NCI-H524 (cell line): ENCODE results near the gene NEGR1.
A peak's percentile ranks its signal among the peaks of the same experiment; 100 is the strongest.

ENCODE experiments used
- DNase-seq, 2 experiments: peaks; one replicate each; lab custom pipeline; 2025; lab: John Stamatoyannopoulos, UW

NEGR1 gene

GRCh38 chr1:72023063-72023930, 259.0 kb downstream of the NEGR1 start:
- peak in 1 of 2 experiments; percentile 14 for DNase-seq

- DNase-seq = no peak
Measured at GRCh38 chr1:72018562-72018961, 263.8 kb downstream of the NEGR1 start.

- no peak for DNase-seq
Measured at GRCh38 chr1:72015006-72015405, 267.3 kb downstream of the NEGR1 start.

GRCh38 chr1:72013161-72013560, 269.2 kb downstream of the NEGR1 start:
- DNase-seq = no peak

- DNase-seq = no peak
Measured at GRCh38 chr1:72011721-72012120, 270.6 kb downstream of the NEGR1 start.

DNA sequence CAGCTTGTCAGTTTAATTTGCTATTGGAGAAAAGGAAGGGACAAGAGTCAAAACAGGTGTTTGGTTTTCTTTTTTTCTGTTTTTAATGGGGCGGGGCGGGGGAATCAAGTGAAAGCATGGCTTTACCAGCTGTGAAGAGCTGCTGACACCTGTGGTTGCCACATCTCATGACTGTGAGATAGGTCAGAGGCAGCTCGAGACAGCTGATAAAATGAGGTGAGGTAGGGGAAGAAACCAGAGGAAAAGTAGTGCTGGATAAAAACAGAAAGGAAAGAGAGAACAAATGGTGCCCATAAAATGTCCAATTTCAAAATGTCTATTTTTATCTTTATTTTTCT, 272.3 kb downstream of the NEGR1 start:
- DNase-seq = peak; percentile 7 to 15

GRCh38 chr1:72009173-72010093, 272.9 kb downstream of the NEGR1 start:
- DNase-seq = peak; percentile 12 to 73

- no peak for DNase-seq
Measured at GRCh38 chr1:72007312-72007711, 275.0 kb downstream of the NEGR1 start.

GRCh38 chr1:72006092-72006491, 276.2 kb downstream of the NEGR1 start:
- no peak for DNase-seq

GRCh38 chr1:72003092-72003491, 279.2 kb downstream of the NEGR1 start:
- no peak for DNase-seq

DNA sequence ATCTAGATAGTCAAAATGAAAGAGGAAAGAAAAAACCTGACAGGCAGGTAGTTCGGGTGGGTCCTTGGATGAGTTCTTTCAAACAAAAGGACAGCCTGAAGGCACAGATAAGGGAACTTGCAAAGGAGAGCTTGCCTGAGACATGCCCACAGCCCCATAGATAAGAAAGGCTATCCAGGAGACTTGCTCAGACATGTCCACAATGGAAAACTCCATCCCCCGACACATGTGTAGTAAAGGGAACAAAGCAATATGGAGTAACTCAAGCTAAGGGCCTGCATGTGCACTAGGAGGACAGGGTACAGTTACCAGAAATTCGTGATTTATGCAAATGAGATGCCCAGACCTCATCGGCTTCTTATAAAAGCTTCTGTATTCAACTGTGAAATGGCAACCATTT, 281.5 kb downstream of the NEGR1 start:
- DNase-seq = no peak

GRCh38 chr1:71994646-71995045, 287.7 kb downstream of the NEGR1 start:
- no peak for DNase-seq

DNA sequence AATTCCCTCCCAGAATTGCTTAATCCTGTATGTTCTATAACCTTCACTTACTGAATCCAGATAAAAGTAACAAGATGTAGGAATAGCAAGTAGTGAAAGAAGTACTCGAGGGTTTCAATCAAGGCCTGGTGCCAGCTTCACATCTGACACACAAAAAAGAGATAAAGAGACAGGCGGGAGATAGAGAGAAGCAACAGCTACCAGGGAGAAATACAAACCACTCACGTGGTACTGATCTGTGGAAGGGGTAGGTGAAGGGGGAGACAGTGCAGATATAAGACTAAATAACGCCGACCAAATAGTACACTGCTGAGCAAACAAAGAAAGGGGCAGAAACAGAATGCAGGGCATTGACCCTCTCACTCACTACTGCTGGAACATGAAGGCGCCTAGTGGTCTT, 295.2 kb downstream of the NEGR1 start:
- DNase-seq = no peak

GRCh38 chr1:71986160-71986559, 296.2 kb downstream of the NEGR1 start:
- DNase-seq = no peak

- no peak for DNase-seq
Measured at GRCh38 chr1:71980556-71980955, 301.8 kb downstream of the NEGR1 start.

DNA sequence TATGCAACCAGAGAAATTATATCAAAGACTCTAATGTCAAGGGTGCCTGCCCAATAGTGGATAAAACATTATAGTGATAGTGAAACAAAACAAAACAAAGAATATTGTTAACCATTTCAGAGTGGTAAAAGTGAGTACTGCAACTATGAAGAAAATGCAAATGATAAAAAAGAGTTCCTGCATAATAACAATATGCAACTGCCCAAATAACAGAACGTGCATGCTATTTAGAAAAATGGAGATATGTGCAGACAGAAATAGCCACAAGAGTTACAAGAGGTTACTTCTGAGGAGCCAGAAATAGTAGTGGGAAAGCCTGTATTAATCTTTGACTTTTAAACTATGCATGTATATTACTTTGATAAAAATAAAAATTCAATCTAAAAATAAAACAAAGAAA, 302.5 kb downstream of the NEGR1 start:
- DNase-seq = no peak

DNA sequence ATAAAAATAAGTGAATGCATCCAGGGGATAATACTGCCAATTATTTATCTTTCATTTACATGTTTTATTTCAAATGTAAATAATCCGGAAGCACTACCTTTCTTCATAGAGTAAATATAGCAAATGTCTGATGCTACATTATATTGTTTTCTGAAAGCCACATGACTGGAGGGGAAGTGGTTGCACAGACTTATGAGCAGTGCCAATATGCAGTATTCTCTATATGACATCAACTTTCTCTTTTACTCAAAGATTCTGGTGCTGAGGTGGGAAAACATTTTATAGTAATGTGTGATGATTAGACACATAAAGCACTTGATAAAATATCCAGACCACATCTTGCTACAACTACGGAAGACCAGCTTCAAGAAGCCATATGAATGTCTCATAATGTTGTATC, 314.7 kb downstream of the NEGR1 start:
- DNase-seq = no peak

DNA sequence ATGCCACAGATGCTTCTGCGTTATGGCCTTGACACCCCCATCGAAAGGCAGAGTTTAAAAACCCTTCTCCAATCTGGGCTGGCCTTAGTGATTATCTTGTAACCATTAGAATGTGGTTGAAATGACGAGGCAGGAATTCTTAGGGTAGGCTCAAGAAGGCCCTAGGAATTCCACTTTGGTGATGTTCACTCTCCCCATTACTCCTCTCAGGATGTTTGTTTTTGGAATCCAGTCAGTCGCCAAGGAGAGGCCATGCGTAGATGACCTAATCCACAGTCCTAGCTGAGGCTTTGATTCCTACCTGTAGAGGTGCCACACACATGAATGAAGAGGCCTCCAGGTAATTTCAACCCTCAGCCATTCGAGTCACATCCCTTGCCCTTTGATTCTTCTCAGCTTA, 318.2 kb downstream of the NEGR1 start:
- DNase-seq = no peak

- DNase-seq = no peak
Measured at GRCh38 chr1:71956613-71957285, 325.6 kb downstream of the NEGR1 start.

DNA sequence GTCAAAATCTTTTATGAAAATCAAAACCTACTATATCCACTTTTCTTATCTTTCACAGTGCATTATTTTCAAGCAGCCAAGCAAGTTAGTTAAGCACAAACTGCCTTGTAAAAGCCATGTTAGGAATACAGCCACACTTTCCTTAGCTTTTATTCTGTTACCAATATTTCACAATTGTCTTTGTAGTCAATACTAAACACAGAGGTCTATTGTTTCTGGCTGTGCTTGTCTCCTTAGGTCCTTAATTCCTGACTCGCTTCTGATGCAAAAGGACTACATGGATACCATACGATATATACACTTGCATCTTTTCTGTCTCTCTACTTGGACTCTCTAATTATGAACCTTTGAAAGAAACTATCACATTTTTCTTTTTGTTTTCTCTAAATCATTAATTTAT, 331.8 kb downstream of the NEGR1 start:
- no peak for DNase-seq

- no peak for DNase-seq
Measured at GRCh38 chr1:71949681-71950080, 332.7 kb downstream of the NEGR1 start.

- DNase-seq = no peak
Measured at GRCh38 chr1:71948561-71948960, 333.8 kb downstream of the NEGR1 start.

- no peak for DNase-seq
Measured at GRCh38 chr1:71944006-71944405, 338.3 kb downstream of the NEGR1 start.
